B cell (primary cell): Measurements from ENCODE around the gene TTC23. TPM values are rescaled to one million over a fixed set of nuclear protein-coding genes. Genes with fewer than 3 reads are reported as not detected.
"Not testable (repeated sequence)": the region's sequence is repeated elsewhere in the genome, so short reads cannot be mapped to it uniquely, and the experiment has no call there.

Experiments used
- ATAC-seq: fragments of 200-7000 bp; cut with Tn5 transposase; one replicate; pipeline ENCODE4 v1.10.0; 2021; ENCODE audit warnings: low read depth, mild to moderate bottlenecking, moderate number of reproducible peaks, moderate library complexity
- CTCF ChIA-PET: fragments of 350-600 bp; sonication (Branson Sonifier 250); formaldehyde crosslinking; loops from one replicate; lab custom pipeline; 2021; ENCODE audit warnings: antibody characterized with exemption, inconsistent platforms; lab: Charles Lee
- POLR2A ChIA-PET: fragments of 350-600 bp; sonication (Branson Sonifier 250); formaldehyde crosslinking; loops from one replicate; lab custom pipeline; 2021; ENCODE audit warnings: antibody characterized with exemption; lab: Charles Lee
- DNase-seq: peaks from one replicate; pipeline ENCODE4 v3.0.0; 2013
- H2AFZ ChIP-seq: 2 replicates; pipeline ENCODE4 v1.6.1; 2012; ENCODE audit warnings: mild to moderate bottlenecking, low read depth, low read length; ENCODE audit not compliant: insufficient read depth, poor library complexity, severe bottlenecking
- H3K27ac ChIP-seq, 2 donors: 1 replicate in 1 of 2; 2 replicates in 1 of 2; pipeline ENCODE4 v1.5.1; 2012 to 2013; ENCODE audit warnings: low read length in 2 of 2, mild to moderate bottlenecking in 2 of 2, moderate library complexity in 1 of 2
- H3K27me3 ChIP-seq, 4 experiments: fragments of 200-600 bp in 1 of 4; sonication (generic) in 1 of 4; replicated peaks in 1 of 4; 1 replicate in 2 of 4; 2 replicates in 2 of 4; pipeline versions ENCODE4 v1.6.1 to v1.7.0; 2013 to 2016; ENCODE audit warnings: low read length in 3 of 4, mild to moderate bottlenecking in 2 of 4, mixed read lengths in 1 of 4, moderate library complexity in 1 of 4; ENCODE audit not compliant: insufficient read depth in 4 of 4, control insufficient read depth in 3 of 4; ENCODE audit errors: control extremely low read depth in 1 of 4
- H3K36me3 ChIP-seq, 2 experiments: replicated peaks in 1 of 2; 1 replicate in 1 of 2; 2 replicates in 1 of 2; pipeline versions ENCODE4 v1.6.1 to v1.7.1; 2013; ENCODE audit warnings: low read length in 1 of 2; ENCODE audit not compliant: insufficient read depth in 2 of 2, control insufficient read depth in 1 of 2; ENCODE audit errors: control extremely low read depth in 1 of 2, extremely low read depth in 1 of 2
- H3K4me1 ChIP-seq, 2 donors: fragments of 200-600 bp in 1 of 2; sonication (generic) in 1 of 2; 1 replicate in 1 of 2; 2 replicates in 1 of 2; pipeline versions ENCODE4 v1.5.1 to v1.6.1; 2013 to 2017; ENCODE audit warnings: low read length in 2 of 2; ENCODE audit not compliant: control insufficient read depth in 2 of 2, insufficient read depth in 2 of 2
- H3K4me2 ChIP-seq: replicated peaks from 2 replicates; pipeline ENCODE3; 2012; ENCODE audit warnings: mild to moderate bottlenecking, low read depth, low read length; ENCODE audit not compliant: poor library complexity, severe bottlenecking
- H3K4me3 ChIP-seq, 5 experiments: fragments of 200-600 bp in 1 of 5; sonication (generic) in 1 of 5; 1 replicate in 3 of 5; 2 replicates in 2 of 5; pipeline versions ENCODE4 v1.5.1 to v1.7.0; 2011 to 2016; ENCODE audit warnings: low read length in 4 of 5, mild to moderate bottlenecking in 4 of 5, low read depth in 2 of 5, control low read depth in 1 of 5, moderate library complexity in 1 of 5; ENCODE audit not compliant: insufficient read depth in 1 of 5; ENCODE audit errors: control extremely low read depth in 1 of 5, extremely low read depth in 1 of 5
- H3K79me2 ChIP-seq: fragments of 200-600 bp; sonication (generic); one replicate; pipeline ENCODE4 v1.6.0; 2016; ENCODE audit warnings: low read length; ENCODE audit not compliant: control insufficient read depth, insufficient read depth
- H3K9ac ChIP-seq: fragments of 200-600 bp; sonication (generic); 2 replicates; pipeline ENCODE4 v1.6.1; 2017; ENCODE audit warnings: mild to moderate bottlenecking, low read length, moderate library complexity
- H3K9me3 ChIP-seq, 3 donors: one replicate each; pipeline versions ENCODE4 v1.6.1 to v1.7.1; 2013; ENCODE audit warnings: low read length in 2 of 3; ENCODE audit not compliant: control insufficient read depth in 2 of 3, insufficient read depth in 1 of 3; ENCODE audit errors: control extremely low read depth in 1 of 3
- H4K20me1 ChIP-seq: 2 replicates; pipeline ENCODE4 v1.6.0; 2012; ENCODE audit warnings: mild to moderate bottlenecking, low read length; ENCODE audit not compliant: insufficient read depth, control insufficient read depth, poor library complexity, severe bottlenecking
- H3K27ac Mint-ChIP-seq: one replicate; pipeline ENCODE4 v1.8.0; 2021; ENCODE audit warnings: mixed read lengths
- H3K27me3 Mint-ChIP-seq: one replicate; pipeline ENCODE4 v1.8.0; 2021; ENCODE audit warnings: mixed read lengths
- H3K4me1 Mint-ChIP-seq: one replicate; pipeline ENCODE4 v1.8.0; 2021; ENCODE audit warnings: mixed read lengths
- H3K4me3 Mint-ChIP-seq: one replicate; pipeline ENCODE4 v1.8.0; 2021; ENCODE audit warnings: mixed read lengths
- H3K9me3 Mint-ChIP-seq: one replicate; pipeline ENCODE4 v1.8.0; 2022; ENCODE audit warnings: mixed read lengths; ENCODE audit not compliant: insufficient read depth
- EZH2 ChIP-seq: IDR thresholded peaks from 2 replicates; pipeline ENCODE4 v1.6.1; 2012; ENCODE audit warnings: borderline replicate concordance, low read depth, mild to moderate bottlenecking, moderate library complexity, low read length; ENCODE audit not compliant: insufficient read depth, poor library complexity, severe bottlenecking
- WGBS: methylation state at CpG from one replicate; pipeline ENCODE4 v1.1.5; 2013; ENCODE audit warnings: missing lambda C conversion rate; ENCODE audit not compliant: insufficient coverage; 5-methylcytosine and 5-hydroxymethylcytosine counted together
- intact Hi-C: fragments of 100-400 bp; cut with micrococcal nuclease; formaldehyde crosslinking; loops from one replicate; pipeline ENCODE4 v1.10.0; 2022
- polyA plus RNA-seq: library from polyadenylated mRNA; depleted of rRNA; stranded (reverse); fragments of >200 nt; gene quantifications from 2 replicates; pipeline ENCODE4 v1.2.3, GENCODE V29; 2012
- total RNA-seq, 2 donors: library from RNA; stranded (reverse); fragments of 120-200 nt in 1 of 2; gene quantifications; 1 replicate in 1 of 2; 2 replicates in 1 of 2; pipeline versions ENCODE4 v1.2.3 to v1.2.4, GENCODE V29; 2013 to 2022
- TF ChIP-seq, protein P1 (sequence below): fragments of 200-600 bp; IDR thresholded peaks from one replicate; pipeline ENCODE4 v1.8.0; 2022; ENCODE audit warnings: antibody characterized with exemption, mild to moderate bottlenecking

TTC23 gene
- total and polyA plus RNA-seq, 2 donors (not counting 1 experiment from before 2014, with no cell fraction given) = 0.15 to 1.9 TPM

GRCh38 chr15:99239545-99240198 lies 9.7 kb downstream of the TTC23 start:
- Histone ChIP-seq H3K9me3 (no peaks in the 10 kb centered on the region), H4K20me1 (no peaks in the 10 kb centered on the region), H3K27ac (no peak overlapping the region), H3K27me3 (no peaks in the 10 kb centered on the region), H3K4me3 (no peak overlapping the region), H3K79me2 (no peaks in the 10 kb centered on the region), H3K4me1 (peaks cover 0 to 5% of the 10 kb centered on the region in 2 donors), H3K36me3 (no peaks in the 10 kb centered on the region), H3K4me2 (no peak overlapping the region), H2AFZ (peak overlapping the region; percentile 29), H3K9ac (no peak overlapping the region)
- intact Hi-C loops = no loop called here
- Mint-ChIP-seq H3K9me3 (no peaks in the 10 kb centered on the region), H3K27ac (no peak overlapping the region), H3K27me3 (no peaks in the 10 kb centered on the region), H3K4me3 (no peak overlapping the region), H3K4me1 (peaks cover 4% of the 10 kb centered on the region)
- TF ChIP-seq, protein P1, sequence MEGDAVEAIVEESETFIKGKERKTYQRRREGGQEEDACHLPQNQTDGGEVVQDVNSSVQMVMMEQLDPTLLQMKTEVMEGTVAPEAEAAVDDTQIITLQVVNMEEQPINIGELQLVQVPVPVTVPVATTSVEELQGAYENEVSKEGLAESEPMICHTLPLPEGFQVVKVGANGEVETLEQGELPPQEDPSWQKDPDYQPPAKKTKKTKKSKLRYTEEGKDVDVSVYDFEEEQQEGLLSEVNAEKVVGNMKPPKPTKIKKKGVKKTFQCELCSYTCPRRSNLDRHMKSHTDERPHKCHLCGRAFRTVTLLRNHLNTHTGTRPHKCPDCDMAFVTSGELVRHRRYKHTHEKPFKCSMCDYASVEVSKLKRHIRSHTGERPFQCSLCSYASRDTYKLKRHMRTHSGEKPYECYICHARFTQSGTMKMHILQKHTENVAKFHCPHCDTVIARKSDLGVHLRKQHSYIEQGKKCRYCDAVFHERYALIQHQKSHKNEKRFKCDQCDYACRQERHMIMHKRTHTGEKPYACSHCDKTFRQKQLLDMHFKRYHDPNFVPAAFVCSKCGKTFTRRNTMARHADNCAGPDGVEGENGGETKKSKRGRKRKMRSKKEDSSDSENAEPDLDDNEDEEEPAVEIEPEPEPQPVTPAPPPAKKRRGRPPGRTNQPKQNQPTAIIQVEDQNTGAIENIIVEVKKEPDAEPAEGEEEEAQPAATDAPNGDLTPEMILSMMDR = no peak
- no peak for TF ChIP-seq EZH2
- ChIA-PET CTCF (no interaction called here), POLR2A (no interaction called here)
- ATAC-seq (peak; percentile 33), DNase-seq (peak; percentile 36)
- WGBS = 17% methylated on average over 1 of the region's 1 CpG

DNA sequence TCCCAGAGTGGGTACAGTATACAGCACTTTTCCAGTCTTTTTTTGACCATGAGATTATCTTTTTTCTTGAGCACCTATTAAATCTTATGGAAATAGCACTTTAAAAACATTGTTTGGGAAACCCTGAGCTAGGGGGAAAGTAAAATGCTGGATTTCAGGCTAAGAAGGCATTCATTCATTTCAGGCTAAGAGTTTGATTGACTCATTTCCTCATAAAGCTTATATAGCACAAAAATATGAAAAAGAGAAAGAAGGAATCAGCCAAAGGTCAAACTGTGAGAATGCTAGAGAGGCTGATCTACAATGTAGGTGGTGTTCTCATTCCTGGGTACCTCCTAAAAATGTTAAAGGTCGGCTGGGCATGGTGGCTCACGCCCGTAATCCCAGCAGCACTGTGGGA lies 10.5 kb downstream of the TTC23 start:
- H3K9me3 ChIP-seq = no peaks in the 10 kb centered on the region
- ChIA-PET POLR2A (no interaction called here), CTCF (no interaction called here)
- WGBS = 87% methylated on average over 3 of the region's 3 CpGs
- H4K20me1 ChIP-seq = no peaks in the 10 kb centered on the region
- no peaks in the 10 kb centered on the region for H3K9me3 Mint-ChIP-seq
- no peaks in the 10 kb centered on the region for H3K27me3 ChIP-seq
- no peak for DNase-seq
- no peaks in the 10 kb centered on the region for H3K79me2 ChIP-seq
- no peak overlapping the region for H3K27ac Mint-ChIP-seq
- H3K4me1 Mint-ChIP-seq = peaks cover 4% of the 10 kb centered on the region
- ATAC-seq = no peak
- H3K4me3 ChIP-seq = no peak overlapping the region
- intact Hi-C loops = no loop called here
- H3K4me1 ChIP-seq = peaks cover 0 to 5% of the 10 kb centered on the region in 2 donors
- H3K4me3 Mint-ChIP-seq = no peak overlapping the region
- no peak overlapping the region for H3K4me2 ChIP-seq
- no peak overlapping the region for H2AFZ ChIP-seq
- H3K9ac ChIP-seq = no peak overlapping the region
- H3K36me3 ChIP-seq = no peaks in the 10 kb centered on the region
- H3K27me3 Mint-ChIP-seq = no peaks in the 10 kb centered on the region
- TF ChIP-seq EZH2 = no peak
- TF ChIP-seq, protein P1 = no peak
- no peak overlapping the region for H3K27ac ChIP-seq

- H3K79me2 ChIP-seq, H3K9me3 Mint-ChIP-seq, H3K9me3 ChIP-seq, H3K27ac ChIP-seq, CTCF ChIA-PET, ATAC-seq, H3K4me1 ChIP-seq, DNase-seq, H3K4me2 ChIP-seq, H3K27me3 ChIP-seq, H3K4me3 Mint-ChIP-seq, H3K4me1 Mint-ChIP-seq, H3K27ac Mint-ChIP-seq, H3K36me3 ChIP-seq, POLR2A ChIA-PET, H3K27me3 Mint-ChIP-seq, intact Hi-C loops, H2AFZ ChIP-seq, H4K20me1 ChIP-seq, H3K9ac ChIP-seq, H3K4me3 ChIP-seq: not testable (repeated sequence)
- no CpG with 5 or more reads among the region's 6 CpGs for WGBS
These were observed 15.2 kb downstream of the TTC23 start for GRCh38 chr15:99234160-99234559.
